GM21576 (cell line): ENCODE data around the gene IGLL5.

Source experiments
- ATAC-seq: cut with Tn5 transposase; IDR thresholded peaks from one replicate; pipeline ENCODE4 v1.9.1; 2021; ENCODE audit warnings: mild to moderate bottlenecking, moderate library complexity; ENCODE audit not compliant: unreplicated experiment

IGLL5 gene

DNA sequence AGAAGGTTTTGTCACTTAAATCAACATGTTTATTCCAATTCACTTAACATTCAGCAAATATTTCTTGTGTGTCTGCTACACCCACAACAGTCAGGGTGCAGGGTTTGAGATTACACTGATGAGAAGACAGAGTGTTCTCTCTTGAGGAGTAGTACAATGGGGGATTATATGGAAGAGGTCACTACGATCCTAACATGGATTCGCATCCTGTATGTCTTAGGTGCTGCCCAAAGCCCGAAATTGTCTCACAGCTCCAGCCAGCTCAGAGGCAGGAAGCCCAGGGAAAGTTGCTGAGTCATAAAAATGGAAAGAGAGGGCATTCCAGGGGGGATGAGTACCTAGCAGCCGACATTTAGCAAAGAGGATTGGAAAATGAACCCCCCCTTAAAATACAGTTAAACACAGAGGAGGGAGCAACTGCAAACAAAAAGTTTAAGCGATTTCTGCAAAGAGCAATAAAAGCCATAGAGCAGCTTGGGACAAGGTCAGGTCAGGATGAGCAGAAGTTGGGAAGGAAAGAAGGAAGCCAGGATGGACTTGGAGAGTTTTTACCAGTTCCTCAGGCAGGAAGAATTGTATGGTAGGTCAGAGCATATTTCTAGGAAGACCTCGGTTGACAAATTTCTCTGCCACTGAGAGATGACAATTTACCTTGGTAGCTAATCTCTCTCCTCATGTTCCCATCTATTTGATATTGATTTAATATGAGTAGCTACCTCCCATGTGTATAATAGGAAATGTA is 49.5 kb downstream of the IGLL5 start:
- no peak for ATAC-seq

DNA sequence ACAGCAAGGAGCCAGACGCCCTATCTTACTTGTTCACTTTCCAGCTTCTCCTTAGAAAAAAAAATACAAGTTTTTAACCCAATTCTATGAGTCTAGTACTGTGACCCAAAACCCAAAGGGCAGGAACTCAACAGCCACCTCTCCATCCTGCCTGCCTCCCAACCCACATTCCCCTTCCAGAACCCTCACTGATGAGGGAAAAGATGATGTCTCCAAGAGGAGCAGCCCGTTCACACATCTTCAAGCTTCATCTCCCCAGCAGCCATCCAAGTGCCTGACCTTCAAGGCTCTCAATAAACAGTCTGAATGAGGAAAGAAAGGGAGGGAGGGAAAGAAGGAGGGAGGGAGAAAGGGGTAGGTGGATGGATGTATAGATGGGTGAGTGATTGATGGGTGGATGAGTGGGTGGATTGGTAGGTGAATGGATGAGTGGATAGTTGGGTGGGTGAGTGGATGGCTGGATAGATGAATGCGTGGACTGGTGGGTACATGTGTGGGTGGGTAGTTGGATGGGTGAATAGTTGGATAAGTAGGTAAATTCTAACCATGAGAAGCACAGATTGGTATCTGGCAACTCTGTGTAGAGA is 50.4 kb downstream of the IGLL5 start:
- ATAC-seq: no peak

- ATAC-seq: no peak
These were observed 51.3 kb downstream of the IGLL5 start for GRCh38 chr22:22938672-22939587.

DNA sequence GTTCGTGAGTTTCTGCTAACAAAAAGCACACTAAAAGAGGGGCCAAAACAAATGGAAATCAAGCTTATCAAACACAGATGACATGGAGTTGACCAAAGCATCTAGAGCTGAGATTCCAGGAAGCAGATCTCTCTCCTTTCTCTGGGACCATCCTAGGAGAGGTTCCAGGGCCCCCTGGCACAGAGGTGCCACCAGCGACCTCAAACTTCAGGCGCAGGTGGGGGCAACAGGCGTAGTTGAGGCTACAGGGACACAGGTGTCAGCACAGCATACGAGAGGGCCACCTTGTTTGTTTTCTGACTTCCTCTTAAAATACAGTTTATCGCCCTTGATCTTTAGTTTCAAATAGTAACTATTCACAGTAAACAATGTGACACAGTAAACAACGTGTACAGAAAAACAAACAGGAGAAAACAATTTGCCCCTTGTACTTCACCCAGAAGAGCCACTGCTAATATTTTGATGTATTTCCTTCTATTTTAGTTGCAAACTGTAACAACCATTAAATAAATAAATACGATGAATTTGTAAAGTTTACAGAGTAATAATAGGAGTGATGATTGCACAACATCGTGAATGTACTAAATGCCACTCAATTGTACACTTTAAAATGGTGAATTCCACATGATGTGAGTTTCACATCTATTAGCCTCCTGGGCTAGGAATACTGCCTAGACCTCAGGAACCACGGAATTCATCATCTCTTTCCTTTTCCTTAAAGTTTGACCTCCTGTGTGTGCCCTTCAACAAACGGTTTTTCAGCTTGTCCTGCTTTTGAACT is 52.2 kb downstream of the IGLL5 start:
- no peak for ATAC-seq

- ATAC-seq: no peak
These were observed 53.5 kb downstream of the IGLL5 start for GRCh38 chr22:22940961-22941605.

DNA sequence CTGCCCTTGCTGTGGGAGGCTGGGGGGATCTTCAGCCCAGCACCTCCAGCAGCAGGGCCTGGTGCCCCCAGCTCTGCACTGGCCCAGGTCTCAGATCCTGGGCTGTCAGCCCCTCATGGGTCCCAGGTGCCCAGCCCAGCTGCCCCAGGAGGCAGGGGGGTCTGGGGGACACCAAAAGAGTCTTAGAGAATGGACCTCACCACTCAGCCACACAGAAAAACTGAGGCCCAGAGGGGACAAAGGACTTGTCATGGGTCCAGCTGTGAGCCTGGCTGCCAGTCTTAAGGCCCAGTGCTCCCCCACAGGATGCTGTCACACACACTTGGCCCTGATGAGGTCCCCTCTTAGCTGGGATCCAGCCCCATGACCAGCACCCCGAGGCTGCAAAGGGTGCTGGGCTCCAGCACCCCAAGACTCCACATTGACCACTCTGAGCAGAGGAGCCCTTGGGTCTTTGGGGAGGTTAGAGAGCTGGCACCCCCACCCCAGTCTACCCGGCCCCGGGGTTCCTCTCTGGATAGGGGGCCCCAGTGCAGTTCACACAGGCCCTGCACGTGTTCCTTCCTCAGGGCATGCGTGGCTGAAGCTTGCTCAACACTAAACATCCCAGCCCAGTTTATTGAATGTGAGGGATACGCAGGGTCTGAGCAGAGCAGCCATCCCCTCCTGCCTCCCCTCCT is 54.4 kb downstream of the IGLL5 start:
- ATAC-seq: no peak

- no peak for ATAC-seq
These were observed 55.1 kb downstream of the IGLL5 start for GRCh38 chr22:22942511-22943329.

DNA sequence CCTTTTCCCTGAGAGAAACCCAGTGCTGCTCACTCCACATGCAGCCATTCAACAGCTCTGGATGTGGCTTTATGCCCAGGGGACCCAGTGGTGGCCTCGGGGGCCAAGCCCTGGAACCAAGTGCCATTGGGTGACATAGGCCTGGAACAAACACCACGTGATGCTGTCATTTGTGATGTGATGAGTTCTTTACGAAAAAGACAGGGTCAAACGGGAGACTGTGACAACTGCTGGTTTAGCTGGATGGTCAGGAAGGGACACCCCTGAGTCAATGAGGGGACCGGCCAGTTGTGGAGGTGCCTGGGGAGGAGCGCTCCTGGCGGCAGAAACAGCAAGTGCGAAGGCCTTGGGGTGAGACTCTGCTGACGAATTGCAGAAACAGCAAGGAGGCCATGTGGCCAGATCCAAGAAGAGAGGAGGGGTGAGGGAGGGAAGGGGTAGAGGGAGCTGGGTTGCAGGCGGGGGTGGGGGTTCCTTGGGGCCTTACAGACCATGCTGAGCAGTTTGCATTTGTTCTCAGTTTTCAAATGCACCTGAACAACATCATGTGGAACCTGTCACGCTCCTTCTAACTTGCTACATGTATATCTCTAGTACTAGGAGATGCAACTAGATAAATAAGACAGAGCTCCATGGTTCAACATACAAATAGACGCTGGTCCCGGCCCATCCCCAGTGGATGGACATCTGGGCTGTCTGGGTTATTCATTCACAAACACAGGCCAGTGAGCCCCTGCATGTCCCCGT is 56.1 kb downstream of the IGLL5 start:
- ATAC-seq: no peak

DNA sequence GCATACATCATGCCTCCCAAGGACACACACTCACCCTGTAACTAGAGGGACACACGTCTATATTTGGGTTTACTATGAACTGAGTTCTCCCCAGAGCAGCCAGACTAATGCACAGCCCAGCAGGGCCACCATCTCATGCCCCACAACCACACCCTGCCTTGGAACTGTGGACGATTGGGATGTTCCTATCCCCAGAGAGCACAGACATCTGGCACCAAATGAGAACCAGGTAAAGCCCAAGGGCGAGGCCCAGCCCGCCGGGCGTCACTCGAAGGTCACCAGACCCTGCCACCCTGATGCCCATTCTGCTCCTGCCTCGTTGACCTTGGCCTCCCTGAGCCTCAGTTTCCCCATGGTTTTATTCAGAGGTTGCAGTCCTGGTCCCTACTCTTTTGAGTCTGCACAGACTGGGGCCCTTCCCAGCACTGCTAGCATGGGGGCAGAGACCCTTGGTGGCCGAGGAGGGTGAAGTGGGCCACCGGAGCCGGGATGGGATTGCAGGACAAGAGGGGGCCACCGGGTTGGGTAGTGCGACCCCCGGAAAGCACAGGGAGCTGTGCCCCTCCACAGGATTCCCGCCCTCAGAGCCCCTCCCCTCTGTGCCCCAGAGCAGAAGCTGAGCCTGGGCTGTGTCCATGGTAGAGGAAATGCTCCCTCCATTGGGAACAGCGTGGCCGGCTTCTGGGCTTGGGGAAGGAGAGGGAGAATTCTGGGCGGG is 56.8 kb downstream of the IGLL5 start:
- no peak for ATAC-seq

- no peak for ATAC-seq
These were observed 57.6 kb downstream of the IGLL5 start for GRCh38 chr22:22945195-22945594.
